ENCODE results near the gene PRDM16. TPM values are rescaled to one million over a fixed set of nuclear protein-coding genes. Genes with fewer than 3 reads are reported as not detected.
A peak's percentile ranks its signal among the peaks of the same experiment; 100 is the strongest.

Gene PRDM16
- total and polyA plus RNA-seq, 2 of the 13 experiments (the other 11 are each of a cell fraction or from before 2014, with no cell fraction given), result 0.15 to 0.81 TPM

GRCh38 chr1:3237994-3238702 lies 169.1 kb downstream of the PRDM16 start (continued):
- TF ChIP-seq FOSL2 (CRISPR knock-in tag; IDR thresholded peaks at IDR 0.05), result peak; percentile 6; the same call in 1 of the 2 replicates
- TF ChIP-seq MAFF (IDR thresholded peaks at IDR 0.05; ENCODE audit: low read depth, low read length), result no peak
- no peak for TF ChIP-seq ZNF597 (CRISPR knock-in tag; IDR thresholded peaks at IDR 0.05)
- no peak for TF ChIP-seq FOXO4 (CRISPR knock-in tag; conservative IDR thresholded peaks at IDR 0.05)
- no peak for TF ChIP-seq HDAC6 (IDR thresholded peaks at IDR 0.05; ENCODE audit: low read depth, low read length)
- no peak for TF ChIP-seq WIZ (CRISPR knock-in tag; IDR thresholded peaks at IDR 0.05)
- no peak for TF ChIP-seq ZBTB14 (CRISPR knock-in tag; IDR thresholded peaks at IDR 0.05)
- no peak for TF ChIP-seq ZNF121 (CRISPR knock-in tag; IDR thresholded peaks at IDR 0.05)
- no peak for TF ChIP-seq E2F2 (CRISPR knock-in tag; IDR thresholded peaks at IDR 0.05; ENCODE audit: borderline replicate concordance)
- no peak for TF ChIP-seq PRMT3 (CRISPR knock-in tag; IDR thresholded peaks at IDR 0.05; ENCODE audit: borderline replicate concordance, low read depth)
- no peak for TF ChIP-seq ZNF816 (CRISPR knock-in tag; IDR thresholded peaks at IDR 0.05; ENCODE audit: borderline replicate concordance)
- TF ChIP-seq YY1 (IDR thresholded peaks at IDR 0.05; ENCODE audit: insufficient read depth, insufficient replicate concordance, low read depth, low read length), result no peak
- TF ChIP-seq ZBTB43 (CRISPR knock-in tag; conservative IDR thresholded peaks at IDR 0.05), result no peak
- TF ChIP-seq ZNF280D (CRISPR knock-in tag; IDR thresholded peaks at IDR 0.05), result no peak; the same call in 1 of the 2 replicates
- TF ChIP-seq CHD4 (IDR thresholded peaks at IDR 0.05; ENCODE audit: borderline replicate concordance, low read length), result peak; percentile 43; the same call in 1 of the 2 replicates
- no peak for TF ChIP-seq MBD4 (IDR thresholded peaks at IDR 0.05; ENCODE audit: borderline replicate concordance, low read length)
- peak; percentile 50 for TF ChIP-seq RARA (CRISPR knock-in tag; IDR thresholded peaks at IDR 0.05)
- TF ChIP-seq TAF15 (IDR thresholded peaks at IDR 0.05; ENCODE audit: low read depth, low read length, poor library complexity, severe bottlenecking), result no peak
- no peak for TF ChIP-seq ZNF576 (CRISPR knock-in tag; IDR thresholded peaks at IDR 0.05)
